Lower leg skin (tissue), 3 donors: ENCODE measurements around the gene HDAC9.

Experiments
- CTCF ChIP-seq, 3 donors: fragments of 450-650 bp; IDR thresholded peaks; one replicate each; pipeline ENCODE4 v1.5.1; 2016; ENCODE audit warnings: antibody characterized with exemption in 3 of 3, mild to moderate bottlenecking in 3 of 3, moderate library complexity in 2 of 3
- POLR2A ChIP-seq, 2 donors: fragments of 450-650 bp; IDR thresholded peaks; one replicate each; pipeline ENCODE4 v1.6.1; 2016 to 2017; ENCODE audit warnings: antibody characterized with exemption in 2 of 2, mild to moderate bottlenecking in 1 of 2, moderate library complexity in 1 of 2

DNA sequence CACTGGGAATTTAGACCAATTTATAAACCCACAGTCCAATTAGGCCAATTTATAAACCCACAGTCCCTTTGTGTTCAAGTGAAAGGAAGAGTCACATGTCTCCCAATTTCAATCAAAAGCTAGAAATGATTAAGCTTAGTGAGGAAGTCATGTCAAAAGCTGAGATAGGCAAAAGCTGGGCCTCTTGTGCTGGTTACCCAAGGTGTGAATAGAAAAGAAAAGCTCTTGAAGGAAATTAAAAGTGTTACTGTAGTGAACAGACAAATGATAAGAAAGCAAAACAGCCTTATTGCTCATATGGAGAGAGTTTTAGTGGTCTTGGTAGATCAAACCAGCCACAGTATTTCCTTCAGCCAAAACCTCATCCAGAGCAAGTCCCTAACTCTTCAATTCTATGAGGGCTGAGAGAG, 245.0 kb downstream of the HDAC9 start:
- TF ChIP-seq CTCF (IDR thresholded peaks at IDR 0.05) (no peak), POLR2A (IDR thresholded peaks at IDR 0.05) (no peak)
